Loucy (cell line): ENCODE results near the gene RAD54L.

Experiments used
- H2AFZ ChIP-seq: fragments of 200-600 bp; sonication (generic); 2 replicates; pipeline ENCODE4 v1.6.0; 2016; ENCODE audit warnings: antibody characterized with exemption, mild to moderate bottlenecking, low read length, moderate library complexity
- H3F3A ChIP-seq: fragments of 200-600 bp; 2 replicates; pipeline ENCODE4 v1.6.0; 2016; ENCODE audit warnings: antibody characterized with exemption, low read depth, mild to moderate bottlenecking
- H3K27me3 ChIP-seq: fragments of 200-600 bp; sonication (generic); 2 replicates; pipeline ENCODE4 v1.6.1; 2014; ENCODE audit warnings: low read length, mild to moderate bottlenecking; ENCODE audit not compliant: insufficient read depth, poor library complexity, severe bottlenecking
- H3K36me3 ChIP-seq: fragments of 200-600 bp; sonication (generic); 2 replicates; pipeline ENCODE4 v1.6.1; 2016; ENCODE audit warnings: low read length; ENCODE audit not compliant: insufficient read depth
- H3K4me1 ChIP-seq: fragments of 200-600 bp; sonication (generic); 2 replicates; pipeline ENCODE4 v1.5.1; 2014; ENCODE audit warnings: low read length, mild to moderate bottlenecking; ENCODE audit not compliant: insufficient read depth, poor library complexity, severe bottlenecking
- H3K4me2 ChIP-seq: fragments of 200-600 bp; sonication (generic); 2 replicates; pipeline ENCODE4 v1.6.0; 2014; ENCODE audit warnings: antibody characterized with exemption, low read length, low read depth, mild to moderate bottlenecking; ENCODE audit not compliant: poor library complexity, severe bottlenecking
- H3K4me3 ChIP-seq: fragments of 200-600 bp; sonication (generic); 2 replicates; pipeline ENCODE4 v1.5.1; 2014; ENCODE audit warnings: low read length, mild to moderate bottlenecking, mixed read lengths; ENCODE audit not compliant: poor library complexity, severe bottlenecking
- H3K79me2 ChIP-seq: fragments of 200-600 bp; sonication (generic); 2 replicates; pipeline ENCODE4 v1.6.1; 2014; ENCODE audit warnings: low read length; ENCODE audit not compliant: insufficient read depth
- H3K9ac ChIP-seq: fragments of 200-600 bp; sonication (generic); 2 replicates; pipeline ENCODE4 v1.6.0; 2014; ENCODE audit warnings: mild to moderate bottlenecking, low read depth, low read length, moderate library complexity; ENCODE audit not compliant: poor library complexity, severe bottlenecking
- H3K9me2 ChIP-seq: fragments of 200-600 bp; sonication (generic); replicated peaks from 2 replicates; pipeline ENCODE4 v1.6.1; 2016; ENCODE audit warnings: low read depth, low read length, mixed read lengths
- H3K9me3 ChIP-seq: fragments of 200-600 bp; sonication (generic); 2 replicates; pipeline ENCODE4 v1.6.1; 2014; ENCODE audit warnings: mild to moderate bottlenecking, antibody characterized with exemption, low read length, low read depth; ENCODE audit not compliant: insufficient read depth
- H4K20me1 ChIP-seq: fragments of 200-600 bp; sonication (generic); 2 replicates; pipeline ENCODE4 v1.6.0; 2014; ENCODE audit warnings: antibody characterized with exemption, low read length, mild to moderate bottlenecking; ENCODE audit not compliant: insufficient read depth, poor library complexity, severe bottlenecking
- CTCF ChIP-seq: fragments of 200-600 bp; sonication (generic); conservative IDR thresholded peaks from 2 replicates; pipeline ENCODE4 v1.5.1; 2014; ENCODE audit warnings: mild to moderate bottlenecking, antibody characterized with exemption, low read length
- EZH2phosphoT487 ChIP-seq: fragments of 200-600 bp; IDR thresholded peaks from 2 replicates; pipeline ENCODE4 v1.6.1; 2018; ENCODE audit warnings: antibody characterized with exemption, mild to moderate bottlenecking, moderate library complexity, borderline replicate concordance

Gene RAD54L

GRCh38 chr1:46289976-46290375 lies 42.4 kb downstream of the RAD54L start:
- Histone ChIP-seq H3K36me3 (peaks cover 13% of the 10 kb centered on the region; the same call in 1 of the 2 replicates), H3K27me3 (no peaks in the 10 kb centered on the region), H3K4me3 (no peak overlapping the region), H3K4me2 (no peak overlapping the region), H3K9me2 (no peaks in the 10 kb centered on the region), H4K20me1 (no peaks in the 10 kb centered on the region), H3F3A (no peaks in the 10 kb centered on the region), H2AFZ (no peak overlapping the region), H3K9me3 (no peaks in the 10 kb centered on the region), H3K79me2 (no peaks in the 10 kb centered on the region), H3K4me1 (peaks cover 7% of the 10 kb centered on the region), H3K9ac (no peak overlapping the region)
- TF ChIP-seq CTCF (no peak), EZH2phosphoT487 (no peak)

GRCh38 chr1:46295306-46295705 lies 47.7 kb downstream of the RAD54L start:
- no peak for TF ChIP-seq CTCF
- no peak for TF ChIP-seq EZH2phosphoT487
- Histone ChIP-seq H3K4me2 (no peak overlapping the region), H3K79me2 (peaks cover 26% of the 10 kb centered on the region), H3K9ac (no peak overlapping the region), H3K9me3 (no peaks in the 10 kb centered on the region), H3K4me1 (peaks cover 7% of the 10 kb centered on the region), H4K20me1 (peaks cover 17% of the 10 kb centered on the region), H2AFZ (no peak overlapping the region), H3K9me2 (no peaks in the 10 kb centered on the region), H3K4me3 (no peak overlapping the region), H3F3A (no peaks in the 10 kb centered on the region), H3K36me3 (peaks cover 32% of the 10 kb centered on the region; the same call in 1 of the 2 replicates), H3K27me3 (no peaks in the 10 kb centered on the region)

- no peak overlapping the region for H3K4me3 ChIP-seq
- H3K79me2 ChIP-seq = peaks cover 53% of the 10 kb centered on the region
- no peak overlapping the region for H3K9ac ChIP-seq
- peaks cover 32% of the 10 kb centered on the region; the same call in 1 of the 2 replicates for H3K36me3 ChIP-seq
- peaks cover 4% of the 10 kb centered on the region for H3K27me3 ChIP-seq
- H3K4me1 ChIP-seq = peaks cover 21% of the 10 kb centered on the region
- TF ChIP-seq CTCF (no peak), EZH2phosphoT487 (no peak)
- H2AFZ ChIP-seq = no peak overlapping the region
- H3K4me2 ChIP-seq = no peak overlapping the region
- peaks cover 36% of the 10 kb centered on the region for H4K20me1 ChIP-seq
- H3K9me2 ChIP-seq = no peaks in the 10 kb centered on the region
- no peaks in the 10 kb centered on the region for H3F3A ChIP-seq
- no peaks in the 10 kb centered on the region for H3K9me3 ChIP-seq
Observed at GRCh38 chr1:46298387-46298786, 50.8 kb downstream of the RAD54L start.
